HCT116 (cell line): ENCODE data around the gene SEC31A. TPM values are rescaled to one million over a fixed set of nuclear protein-coding genes. Genes with fewer than 3 reads are reported as not detected.

Experiments
- ATAC-seq: fragments of 200-7000 bp; cut with Tn5 transposase; 2 replicates; pipeline ENCODE4 v1.9.1; 2020; ENCODE audit warnings: mild to moderate bottlenecking, moderate library complexity
- BruUV-seq: library from RNA; stranded (reverse); fragments of 400-500 nt; replicated peaks from 2 replicates; lab custom pipeline; 2021; lab: Mats Ljungman, UMichigan
- CTCF ChIA-PET: fragments of 300-600 bp; sonication (Branson Sonifier 250); formaldehyde crosslinking; loops from one replicate; lab custom pipeline; 2021; ENCODE audit warnings: antibody characterized with exemption; lab: Charles Lee
- POLR2A ChIA-PET: fragments of 300-600, 350-600 bp; sonication (Branson Sonifier 250); formaldehyde crosslinking; loops from one replicate; lab custom pipeline; 2021; ENCODE audit warnings: antibody characterized with exemption; lab: Charles Lee
- RAD21 ChIA-PET, 2 experiments: fragments of 300-600 bp; sonication (Branson Sonifier 250); formaldehyde crosslinking; loops; one replicate each; lab custom pipeline; 2023; ENCODE audit warnings: low total read pairs in 2 of 2; ENCODE audit not compliant: uncharacterized antibody in 2 of 2, unreplicated experiment in 2 of 2, low non-redundant PET in 1 of 2; lab: Charles Lee
- DNase-seq: peaks from one replicate; pipeline ENCODE4 v3.0.0-alpha.2; 2010; ENCODE audit warnings: low read depth, low spot score
- H2AFZ ChIP-seq: fragments of 200-600 bp; shearing (Covaris generic), sonication (generic); 2 replicates; pipeline ENCODE4 v1.6.1; 2017; ENCODE audit warnings: low read depth, mixed run types, mixed read lengths, antibody characterized with exemption, low read length; ENCODE audit not compliant: poor library complexity, severe bottlenecking
- H3K27ac ChIP-seq: 2 replicates; pipeline ENCODE4 v1.5.1; 2012; ENCODE audit warnings: low read depth, low read length
- H3K27me3 ChIP-seq: fragments of 200-600 bp; sonication (generic); 2 replicates; pipeline ENCODE4 v1.6.1; 2016; ENCODE audit warnings: mixed run types, low read length, mixed read lengths; ENCODE audit not compliant: insufficient read depth
- H3K36me3 ChIP-seq, 2 experiments: fragments of 200-500 bp in 1 of 2; fragments of 200-600 bp in 1 of 2; sonication (Bioruptor generic) in 1 of 2; sonication (generic) in 1 of 2; 2 replicates each; pipeline versions ENCODE4 v1.5.1 to v1.6.1; 2014 to 2016; ENCODE audit warnings: low read length in 2 of 2, inconsistent platforms in 1 of 2, mixed read lengths in 1 of 2, mixed run types in 1 of 2; ENCODE audit not compliant: insufficient read depth in 2 of 2, control insufficient read depth in 1 of 2
- H3K4me1 ChIP-seq, 2 experiments: fragments of 200-600 bp in 1 of 2; sonication (generic) in 1 of 2; 2 replicates each; pipeline versions ENCODE4 v1.5.1 to v1.6.1; 2012 to 2017; ENCODE audit warnings: low read length in 2 of 2, inconsistent platforms in 1 of 2, mild to moderate bottlenecking in 1 of 2, mixed read lengths in 1 of 2, mixed run types in 1 of 2, moderate library complexity in 1 of 2; ENCODE audit not compliant: insufficient read depth in 2 of 2, control insufficient read depth in 1 of 2
- H3K4me2 ChIP-seq: fragments of 200-600 bp; sonication (generic); 2 replicates; pipeline ENCODE4 v1.6.1; 2017; ENCODE audit warnings: mixed run types, low read length, mixed read lengths
- H3K4me3 ChIP-seq, 2 experiments: fragments of 200-600 bp in 1 of 2; sonication (generic) in 1 of 2; replicated peaks in 1 of 2; 2 replicates each; pipeline ENCODE4 v1.5.1; 2011 to 2016; ENCODE audit warnings: low read length in 2 of 2, control low read depth in 1 of 2, low read depth in 1 of 2, mild to moderate bottlenecking in 1 of 2, mixed read lengths in 1 of 2, mixed run types in 1 of 2
- H3K79me2 ChIP-seq: fragments of 200-600 bp; sonication (generic); 2 replicates; pipeline ENCODE4 v1.6.1; 2017; ENCODE audit warnings: mild to moderate bottlenecking, mixed run types, low read length, moderate library complexity, mixed read lengths; ENCODE audit not compliant: insufficient read depth
- H3K9ac ChIP-seq: fragments of 200-600 bp; sonication (generic); 2 replicates; pipeline ENCODE4 v1.6.1; 2016; ENCODE audit warnings: low read length, mixed read lengths
- H3K9me2 ChIP-seq: fragments of 200-600 bp; sonication (generic), shearing (Covaris generic); 2 replicates; pipeline ENCODE4 v1.6.1; 2017; ENCODE audit warnings: mixed run types, mild to moderate bottlenecking, moderate library complexity; ENCODE audit not compliant: insufficient read depth
- H3K9me3 ChIP-seq, 2 experiments: fragments of 200-500 bp in 1 of 2; fragments of 200-600 bp in 1 of 2; sonication (Bioruptor generic) in 1 of 2; sonication (generic) in 1 of 2; 2 replicates each; pipeline ENCODE4 v1.6.1; 2014 to 2017; ENCODE audit warnings: low read length in 2 of 2, mixed read lengths in 2 of 2, inconsistent platforms in 1 of 2, low read depth in 1 of 2, mild to moderate bottlenecking in 1 of 2, mixed run types in 1 of 2, moderate library complexity in 1 of 2; ENCODE audit not compliant: control insufficient read depth in 1 of 2, insufficient read depth in 1 of 2
- H4K20me1 ChIP-seq: fragments of 200-600 bp; sonication (generic), shearing (Covaris generic); 2 replicates; pipeline ENCODE4 v1.6.1; 2017; ENCODE audit warnings: mixed run types, mild to moderate bottlenecking, moderate library complexity; ENCODE audit not compliant: insufficient read depth
- CBX3 ChIP-seq: IDR thresholded peaks from 2 replicates; pipeline ENCODE4 v1.6.1; 2012; ENCODE audit warnings: low read depth
- CEBPB ChIP-seq: IDR thresholded peaks from 2 replicates; pipeline ENCODE4 v1.6.1; 2012; ENCODE audit warnings: low read depth
- ELF1 ChIP-seq: IDR thresholded peaks from 2 replicates; pipeline ENCODE4 v1.6.1; 2012; ENCODE audit warnings: low read depth, borderline replicate concordance
- EZH2 ChIP-seq: fragments of 200-600 bp; sonication (generic); IDR thresholded peaks from 2 replicates; pipeline ENCODE4 v1.6.1; 2017; ENCODE audit warnings: antibody characterized with exemption, mixed run types
- EZH2phosphoT487 ChIP-seq: fragments of 200-600 bp; IDR thresholded peaks from 2 replicates; pipeline ENCODE4 v1.6.1; 2018; ENCODE audit warnings: antibody characterized with exemption, borderline replicate concordance
- JUND ChIP-seq: IDR thresholded peaks from 2 replicates; pipeline ENCODE4 v1.6.1; 2012
- POLR2A ChIP-seq: IDR thresholded peaks from 2 replicates; pipeline ENCODE4 v1.7.0; 2011; ENCODE audit warnings: borderline replicate concordance; ENCODE audit not compliant: insufficient read depth, insufficient read length; ENCODE audit errors: extremely low read depth
- POLR2AphosphoS5 ChIP-seq: IDR thresholded peaks from 2 replicates; pipeline ENCODE4 v1.6.1; 2011; ENCODE audit warnings: mild to moderate bottlenecking, low read depth, low read length, moderate library complexity
- RAD21 ChIP-seq: IDR thresholded peaks from 2 replicates; pipeline ENCODE4 v1.6.1; 2012; ENCODE audit warnings: low read depth, mild to moderate bottlenecking
- SIN3A ChIP-seq: IDR thresholded peaks from 2 replicates; pipeline ENCODE4 v1.6.1; 2012; ENCODE audit warnings: low read depth
- SRF ChIP-seq: IDR thresholded peaks from 2 replicates; pipeline ENCODE4 v1.6.1; 2012; ENCODE audit warnings: low read depth
- TCF7L2 ChIP-seq: IDR thresholded peaks from 2 replicates; pipeline ENCODE4 v1.7.0; 2011; ENCODE audit warnings: borderline replicate concordance, inconsistent platforms; ENCODE audit not compliant: insufficient read depth, insufficient read length; ENCODE audit errors: extremely low read depth
- ZFX ChIP-seq: fragments of 450-650 bp; IDR thresholded peaks from 2 replicates; pipeline ENCODE4 v1.6.1; 2017
- ZNF274 ChIP-seq: fragments of 200-500 bp; sonication (Bioruptor generic); IDR thresholded peaks from 2 replicates; pipeline ENCODE4 v1.6.1; 2014; ENCODE audit warnings: mild to moderate bottlenecking, low read depth, low read length, inconsistent platforms
- intact Hi-C: fragments of 100-400 bp; cut with micrococcal nuclease; formaldehyde crosslinking; loops from 2 replicates; pipeline ENCODE4 v1.10.0; 2022
- total RNA-seq: library from RNA; stranded (reverse); gene quantifications from one replicate; pipeline ENCODE4 v1.2.1, GENCODE V29; 2021; ENCODE audit not compliant: unreplicated experiment
- TF ChIP-seq, protein P1 (sequence below): IDR thresholded peaks from 2 replicates; pipeline ENCODE4 v1.6.1; 2011; ENCODE audit warnings: mild to moderate bottlenecking, low read length, moderate library complexity; ENCODE audit not compliant: insufficient replicate concordance; ENCODE audit errors: extremely low read depth
- TF ChIP-seq, protein P2 (sequence below), 3 experiments: fragments of 200-600 bp in 1 of 3; sonication (generic) in 1 of 3; IDR thresholded peaks in 2 of 3; conservative IDR thresholded peaks in 1 of 3; 2 replicates each; pipeline ENCODE4 v1.5.1; 2012 to 2017; ENCODE audit warnings: low read depth in 2 of 3, low read length in 2 of 3, antibody characterized with exemption in 1 of 3, borderline replicate concordance in 1 of 3, control low read depth in 1 of 3, mild to moderate bottlenecking in 1 of 3, mixed read lengths in 1 of 3, mixed run types in 1 of 3, moderate library complexity in 1 of 3; ENCODE audit not compliant: insufficient read depth in 1 of 3
- TF ChIP-seq, protein P3 (sequence below): IDR thresholded peaks from 2 replicates; pipeline ENCODE4 v1.6.1; 2012; ENCODE audit warnings: low read depth

The SEC31A gene
- total RNA-seq, 1 experiment from 2014 or later: 78.5 TPM

DNA sequence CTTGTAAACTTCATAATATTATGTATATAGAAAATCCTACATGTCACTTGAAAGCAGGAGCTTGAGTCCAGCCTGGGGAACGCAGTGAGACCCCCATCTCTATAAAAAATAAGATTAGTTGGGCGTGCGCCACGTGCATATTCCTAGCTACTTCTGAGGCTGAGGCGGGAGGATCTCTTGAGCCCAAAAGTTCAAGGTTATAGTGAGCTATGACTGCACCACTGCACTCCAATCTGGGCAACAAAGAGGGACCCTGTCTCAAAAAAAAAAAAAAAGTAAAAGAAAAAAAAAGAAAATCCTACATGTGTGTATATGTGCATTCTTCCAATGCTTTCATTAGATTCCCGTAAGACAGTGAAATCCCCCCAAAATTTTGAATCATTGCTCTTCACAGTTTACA lies 1.7 kb downstream of the SEC31A start:
- Histone ChIP-seq H3K4me2 (peak overlapping the region; percentile 82), H3K36me3 (peaks cover 10 to 12% of the 10 kb centered on the region in 2 experiments; a peak in 3 of 4 replicates), H3K4me3 (peak overlapping the region; percentile 80 to 91), H3K9ac (peak overlapping the region; percentile 91), H3K4me1 (peaks cover 3 to 30% of the 10 kb centered on the region in 2 experiments; a peak in 3 of 4 replicates)
- BruUV-seq: no TSS peak
- intact Hi-C loops: no loop called here
- TF ChIP-seq ZFX (no peak), TCF7L2 (no peak), EZH2phosphoT487 (no peak), POLR2A (no peak), EZH2 (no peak), SRF (no peak), ELF1 (no peak), CEBPB (no peak), CBX3 (no peak), POLR2AphosphoS5 (no peak), JUND (no peak), ZNF274 (no peak), SIN3A (no peak), RAD21 (no peak)
- TF ChIP-seq, protein P1, sequence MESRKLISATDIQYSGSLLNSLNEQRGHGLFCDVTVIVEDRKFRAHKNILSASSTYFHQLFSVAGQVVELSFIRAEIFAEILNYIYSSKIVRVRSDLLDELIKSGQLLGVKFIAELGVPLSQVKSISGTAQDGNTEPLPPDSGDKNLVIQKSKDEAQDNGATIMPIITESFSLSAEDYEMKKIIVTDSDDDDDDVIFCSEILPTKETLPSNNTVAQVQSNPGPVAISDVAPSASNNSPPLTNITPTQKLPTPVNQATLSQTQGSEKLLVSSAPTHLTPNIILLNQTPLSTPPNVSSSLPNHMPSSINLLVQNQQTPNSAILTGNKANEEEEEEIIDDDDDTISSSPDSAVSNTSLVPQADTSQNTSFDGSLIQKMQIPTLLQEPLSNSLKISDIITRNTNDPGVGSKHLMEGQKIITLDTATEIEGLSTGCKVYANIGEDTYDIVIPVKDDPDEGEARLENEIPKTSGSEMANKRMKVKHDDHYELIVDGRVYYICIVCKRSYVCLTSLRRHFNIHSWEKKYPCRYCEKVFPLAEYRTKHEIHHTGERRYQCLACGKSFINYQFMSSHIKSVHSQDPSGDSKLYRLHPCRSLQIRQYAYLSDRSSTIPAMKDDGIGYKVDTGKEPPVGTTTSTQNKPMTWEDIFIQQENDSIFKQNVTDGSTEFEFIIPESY: no peak
- TF ChIP-seq, protein P2, sequence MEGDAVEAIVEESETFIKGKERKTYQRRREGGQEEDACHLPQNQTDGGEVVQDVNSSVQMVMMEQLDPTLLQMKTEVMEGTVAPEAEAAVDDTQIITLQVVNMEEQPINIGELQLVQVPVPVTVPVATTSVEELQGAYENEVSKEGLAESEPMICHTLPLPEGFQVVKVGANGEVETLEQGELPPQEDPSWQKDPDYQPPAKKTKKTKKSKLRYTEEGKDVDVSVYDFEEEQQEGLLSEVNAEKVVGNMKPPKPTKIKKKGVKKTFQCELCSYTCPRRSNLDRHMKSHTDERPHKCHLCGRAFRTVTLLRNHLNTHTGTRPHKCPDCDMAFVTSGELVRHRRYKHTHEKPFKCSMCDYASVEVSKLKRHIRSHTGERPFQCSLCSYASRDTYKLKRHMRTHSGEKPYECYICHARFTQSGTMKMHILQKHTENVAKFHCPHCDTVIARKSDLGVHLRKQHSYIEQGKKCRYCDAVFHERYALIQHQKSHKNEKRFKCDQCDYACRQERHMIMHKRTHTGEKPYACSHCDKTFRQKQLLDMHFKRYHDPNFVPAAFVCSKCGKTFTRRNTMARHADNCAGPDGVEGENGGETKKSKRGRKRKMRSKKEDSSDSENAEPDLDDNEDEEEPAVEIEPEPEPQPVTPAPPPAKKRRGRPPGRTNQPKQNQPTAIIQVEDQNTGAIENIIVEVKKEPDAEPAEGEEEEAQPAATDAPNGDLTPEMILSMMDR (IDR thresholded peaks at IDR 0.05 in 2 of 3, conservative IDR thresholded peaks at IDR 0.05 in 1 of 3; ENCODE audit: borderline replicate concordance in 1 of 3, insufficient read depth in 1 of 3, low read depth in 2 of 3, low read length in 2 of 3): no peak
- TF ChIP-seq, protein P3, sequence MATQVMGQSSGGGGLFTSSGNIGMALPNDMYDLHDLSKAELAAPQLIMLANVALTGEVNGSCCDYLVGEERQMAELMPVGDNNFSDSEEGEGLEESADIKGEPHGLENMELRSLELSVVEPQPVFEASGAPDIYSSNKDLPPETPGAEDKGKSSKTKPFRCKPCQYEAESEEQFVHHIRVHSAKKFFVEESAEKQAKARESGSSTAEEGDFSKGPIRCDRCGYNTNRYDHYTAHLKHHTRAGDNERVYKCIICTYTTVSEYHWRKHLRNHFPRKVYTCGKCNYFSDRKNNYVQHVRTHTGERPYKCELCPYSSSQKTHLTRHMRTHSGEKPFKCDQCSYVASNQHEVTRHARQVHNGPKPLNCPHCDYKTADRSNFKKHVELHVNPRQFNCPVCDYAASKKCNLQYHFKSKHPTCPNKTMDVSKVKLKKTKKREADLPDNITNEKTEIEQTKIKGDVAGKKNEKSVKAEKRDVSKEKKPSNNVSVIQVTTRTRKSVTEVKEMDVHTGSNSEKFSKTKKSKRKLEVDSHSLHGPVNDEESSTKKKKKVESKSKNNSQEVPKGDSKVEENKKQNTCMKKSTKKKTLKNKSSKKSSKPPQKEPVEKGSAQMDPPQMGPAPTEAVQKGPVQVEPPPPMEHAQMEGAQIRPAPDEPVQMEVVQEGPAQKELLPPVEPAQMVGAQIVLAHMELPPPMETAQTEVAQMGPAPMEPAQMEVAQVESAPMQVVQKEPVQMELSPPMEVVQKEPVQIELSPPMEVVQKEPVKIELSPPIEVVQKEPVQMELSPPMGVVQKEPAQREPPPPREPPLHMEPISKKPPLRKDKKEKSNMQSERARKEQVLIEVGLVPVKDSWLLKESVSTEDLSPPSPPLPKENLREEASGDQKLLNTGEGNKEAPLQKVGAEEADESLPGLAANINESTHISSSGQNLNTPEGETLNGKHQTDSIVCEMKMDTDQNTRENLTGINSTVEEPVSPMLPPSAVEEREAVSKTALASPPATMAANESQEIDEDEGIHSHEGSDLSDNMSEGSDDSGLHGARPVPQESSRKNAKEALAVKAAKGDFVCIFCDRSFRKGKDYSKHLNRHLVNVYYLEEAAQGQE: no peak
- TF ChIP-seq, all 23 proteins: peak for 0
- ChIA-PET POLR2A (interaction anchor here (1.2 to 2.8 kb wide), 2 partner anchors 10 to 146 kb away, joined by 5 to 9 read pairs; partner anchors contain the start of genes COPS4 and THAP9), CTCF (no interaction called here), RAD21 (no interaction called here)
- H3K27ac ChIP-seq: no peak overlapping the region
- no peaks in the 10 kb centered on the region for H3K9me3 ChIP-seq
- peaks cover 6% of the 10 kb centered on the region; the same call in 1 of the 2 replicates for H4K20me1 ChIP-seq
- ATAC-seq (no peak), DNase-seq (no peak)
- no peaks in the 10 kb centered on the region for H3K27me3 ChIP-seq
- H3K9me2 ChIP-seq: no peaks in the 10 kb centered on the region
- H2AFZ ChIP-seq: no peak overlapping the region
- H3K79me2 ChIP-seq: peaks cover 83% of the 10 kb centered on the region
